GM23338 (cell line): ENCODE results near the gene SSB. TPM values are rescaled to one million over a fixed set of nuclear protein-coding genes. Genes with fewer than 3 reads are reported as not detected.

Experiments
- ATAC-seq: fragments of 200-7000 bp; cut with Tn5 transposase; 3 replicates; pipeline ENCODE4 v1.9.1; 2020
- DNase-seq: peaks from one replicate; pipeline ENCODE4 v3.0.0-alpha.2; 2015; ENCODE audit warnings: low spot score
- H2AFZ ChIP-seq: fragments of 200-600 bp; sonication (generic); 2 replicates; pipeline ENCODE4 v1.8.0; 2016; ENCODE audit warnings: antibody characterized with exemption, mild to moderate bottlenecking, moderate library complexity
- H3F3A ChIP-seq: fragments of 200-600 bp; sonication (generic); replicated peaks from 2 replicates; pipeline ENCODE4 v1.8.0; 2017; ENCODE audit warnings: antibody characterized with exemption, mixed run types, low read depth
- H3K27ac ChIP-seq: fragments of 200-600 bp; sonication (generic); 2 replicates; pipeline ENCODE4 v1.6.1; 2016; ENCODE audit warnings: low read depth
- H3K27me3 ChIP-seq: fragments of 200-600 bp; sonication (generic); 2 replicates; pipeline ENCODE4 v1.8.0; 2016; ENCODE audit warnings: mild to moderate bottlenecking, mixed run types, moderate library complexity; ENCODE audit not compliant: insufficient read depth
- H3K36me3 ChIP-seq: fragments of 200-600 bp; sonication (generic); 2 replicates; pipeline ENCODE4 v1.8.0; 2016; ENCODE audit warnings: mild to moderate bottlenecking; ENCODE audit not compliant: insufficient read depth
- H3K4me1 ChIP-seq: fragments of 200-600 bp; sonication (generic); 2 replicates; pipeline ENCODE4 v1.8.0; 2016; ENCODE audit warnings: mild to moderate bottlenecking, moderate library complexity; ENCODE audit not compliant: insufficient read depth
- H3K4me2 ChIP-seq: fragments of 200-600 bp; sonication (generic); 2 replicates; pipeline ENCODE4 v1.7.1; 2017; ENCODE audit warnings: mixed run types
- H3K4me3 ChIP-seq: fragments of 200-600 bp; sonication (generic); 2 replicates; pipeline ENCODE4 v1.6.1; 2016; ENCODE audit warnings: mixed run types
- H3K79me2 ChIP-seq: fragments of 200-600 bp; sonication (generic); replicated peaks from 2 replicates; pipeline ENCODE4 v1.8.0; 2017; ENCODE audit warnings: mild to moderate bottlenecking; ENCODE audit not compliant: insufficient read depth
- H3K9me2 ChIP-seq: fragments of 200-600 bp; sonication (generic); 2 replicates; pipeline ENCODE4 v1.8.0; 2017; ENCODE audit not compliant: insufficient read depth
- H4K20me1 ChIP-seq: fragments of 200-600 bp; sonication (generic); replicated peaks from 2 replicates; pipeline ENCODE4 v1.8.0; 2017; ENCODE audit warnings: mild to moderate bottlenecking; ENCODE audit not compliant: insufficient read depth
- H3K27ac Mint-ChIP-seq: 2 replicates; pipeline ENCODE4 v1.8.0; 2020; ENCODE audit warnings: inconsistent platforms, mild to moderate bottlenecking, moderate library complexity, mixed read lengths
- H3K27me3 Mint-ChIP-seq: 3 replicates; pipeline ENCODE4 v1.8.0; 2022; ENCODE audit warnings: low read depth, mild to moderate bottlenecking, moderate library complexity, mixed read lengths, inconsistent platforms; ENCODE audit not compliant: insufficient read depth, poor library complexity
- H3K36me3 Mint-ChIP-seq: 3 replicates; pipeline ENCODE4 v1.8.0; 2021; ENCODE audit warnings: low read depth, mild to moderate bottlenecking, inconsistent platforms, moderate library complexity, mixed read lengths
- H3K4me1 Mint-ChIP-seq: 3 replicates; pipeline ENCODE4 v1.8.0; 2020; ENCODE audit warnings: mild to moderate bottlenecking, inconsistent platforms, mixed read lengths
- H3K4me3 Mint-ChIP-seq: 3 replicates; pipeline ENCODE4 v1.8.0; 2021; ENCODE audit warnings: moderate library complexity, mild to moderate bottlenecking, inconsistent platforms, mixed read lengths
- H3K9me3 Mint-ChIP-seq: 3 replicates; pipeline ENCODE4 v1.8.0; 2020; ENCODE audit warnings: moderate library complexity, mild to moderate bottlenecking, inconsistent platforms, mixed read lengths
- CTCF ChIP-seq, 2 experiments: fragments of 200-600 bp in 1 of 2; sonication (generic) in 1 of 2; conservative IDR thresholded peaks; 2 replicates each; pipeline versions ENCODE4 v1.5.1 to v1.6.1; 2016 to 2017; ENCODE audit warnings: antibody characterized with exemption in 2 of 2, low read depth in 2 of 2, mild to moderate bottlenecking in 2 of 2, moderate library complexity in 1 of 2
- ETS1 ChIP-seq: IDR thresholded peaks from 2 replicates; pipeline ENCODE4 v1.6.1; 2016; ENCODE audit warnings: antibody characterized with exemption
- EZH2 ChIP-seq: fragments of 200-600 bp; sonication (generic); IDR thresholded peaks from one replicate; pipeline ENCODE4 v1.8.0; 2017; ENCODE audit warnings: antibody characterized with exemption, mild to moderate bottlenecking, low read depth; ENCODE audit not compliant: unreplicated experiment
- EZH2phosphoT487 ChIP-seq: fragments of 200-600 bp; sonication (generic); IDR thresholded peaks from one replicate; pipeline ENCODE4 v1.8.1; 2018; ENCODE audit warnings: antibody characterized with exemption; ENCODE audit not compliant: unreplicated experiment
- NANOG ChIP-seq: IDR thresholded peaks from 2 replicates; pipeline ENCODE4 v1.6.1; 2016; ENCODE audit warnings: antibody characterized with exemption, borderline replicate concordance
- POLR2AphosphoS5 ChIP-seq: IDR thresholded peaks from 2 replicates; pipeline ENCODE4 v1.6.1; 2016; ENCODE audit warnings: antibody characterized with exemption, low read depth
- STAT1 ChIP-seq: IDR thresholded peaks from one replicate; pipeline ENCODE4 v1.6.1; 2016; ENCODE audit warnings: antibody characterized with exemption; ENCODE audit not compliant: unreplicated experiment
- ZNF114 ChIP-seq: fragments of 250-450 bp; sonication (Bioruptor Pico); IDR thresholded peaks from 2 replicates; pipeline ENCODE4 v1.5.0; 2020; ENCODE audit warnings: mild to moderate bottlenecking, moderate library complexity
- ZNF462 ChIP-seq: fragments of 250-450 bp; sonication (Bioruptor Pico); IDR thresholded peaks from 2 replicates; pipeline ENCODE4 v1.5.0; 2020; ENCODE audit warnings: mild to moderate bottlenecking, moderate library complexity
- polyA plus RNA-seq: library from polyadenylated mRNA; unstranded; fragments of >200 nt; fragmentation: Nextera tagmentation; extraction: Ambion mirVana; gene quantifications from 2 replicates; pipeline ENCODE4 v1.2.1, GENCODE V29; 2016
- total RNA-seq: library from RNA; depleted of rRNA; stranded (reverse); fragments of >200 nt; shearing (Covaris generic); gene quantifications from 2 replicates; pipeline ENCODE4 v1.2.3, GENCODE V29; 2014

SSB gene
- total and polyA plus RNA-seq, 2 experiments from 2014 or later, result 246 to 1,104 TPM

- DNase-seq, result no peak
Observed at GRCh38 chr2:169840747-169841142, 42.1 kb downstream of the SSB start.

More at GRCh38 chr2:169840747-169841142, 42.1 kb downstream of the SSB start:
- H3K4me1 Mint-ChIP-seq, result no peaks in the 10 kb centered on the region
- no peak overlapping the region for H3K4me3 Mint-ChIP-seq
- no peaks in the 10 kb centered on the region for H3F3A ChIP-seq
- no peaks in the 10 kb centered on the region for H3K36me3 ChIP-seq
- peaks cover 46% of the 10 kb centered on the region for H3K79me2 ChIP-seq
- H3K4me1 ChIP-seq, result no peaks in the 10 kb centered on the region
- peaks cover 3% of the 10 kb centered on the region for H3K27me3 Mint-ChIP-seq
- H3K27me3 ChIP-seq, result no peaks in the 10 kb centered on the region
- H3K9me3 Mint-ChIP-seq, result no peaks in the 10 kb centered on the region; the same call in 1 of the 3 replicates
- H3K27ac ChIP-seq, result no peak overlapping the region
- no peak overlapping the region for H3K4me2 ChIP-seq
- TF ChIP-seq NANOG (no peak), EZH2phosphoT487 (no peak), EZH2 (no peak), ETS1 (no peak), POLR2AphosphoS5 (no peak), CTCF (conservative IDR thresholded peaks at IDR 0.05; ENCODE audit: low read depth in 2 of 2) (no peak), ZNF114 (CRISPR knock-in tag) (no peak), STAT1 (no peak), ZNF462 (CRISPR knock-in tag) (no peak)
- no peak for ATAC-seq
- H4K20me1 ChIP-seq, result peaks cover 7% of the 10 kb centered on the region
- H2AFZ ChIP-seq, result no peak overlapping the region
- H3K4me3 ChIP-seq, result no peak overlapping the region
- H3K36me3 Mint-ChIP-seq, result peaks cover 37% of the 10 kb centered on the region
- H3K27ac Mint-ChIP-seq, result no peak overlapping the region
- H3K9me2 ChIP-seq, result no peaks in the 10 kb centered on the region
